Hepatocyte (in vitro differentiated cells): Measurements from ENCODE around the gene GNAL. TPM values are rescaled to one million over a fixed set of nuclear protein-coding genes. Genes with fewer than 3 reads are reported as not detected.
A peak's percentile ranks its signal among the peaks of the same experiment; 100 is the strongest.

ENCODE experiments used
- DNase-seq: peaks from one replicate; pipeline ENCODE4 v3.0.0-alpha.2; 2016; ENCODE audit warnings: low spot score
- H2AFZ ChIP-seq: fragments of 200-600 bp; sonication (generic); 2 replicates; pipeline ENCODE4 v1.6.0; 2016; ENCODE audit warnings: antibody characterized with exemption, mild to moderate bottlenecking
- H3K27ac ChIP-seq: fragments of 200-600 bp; sonication (generic); 2 replicates; pipeline ENCODE4 v1.5.1; 2016; ENCODE audit warnings: mild to moderate bottlenecking
- H3K27me3 ChIP-seq: fragments of 200-600 bp; sonication (generic); 2 replicates; pipeline ENCODE4 v1.6.1; 2016
- H3K36me3 ChIP-seq: fragments of 200-600 bp; sonication (generic); replicated peaks from 2 replicates; pipeline ENCODE4 v1.5.1; 2016; ENCODE audit warnings: low read depth; ENCODE audit not compliant: insufficient read depth
- H3K4me1 ChIP-seq: fragments of 200-600 bp; sonication (generic); 2 replicates; pipeline ENCODE4 v1.5.1; 2016; ENCODE audit warnings: mild to moderate bottlenecking, moderate library complexity; ENCODE audit not compliant: insufficient read depth
- H3K4me2 ChIP-seq: fragments of 200-600 bp; sonication (generic); 2 replicates; pipeline ENCODE4 v1.6.0; 2016
- H3K4me3 ChIP-seq: fragments of 200-600 bp; sonication (generic); 2 replicates; pipeline ENCODE4 v1.5.1; 2016; ENCODE audit warnings: mild to moderate bottlenecking
- H3K79me2 ChIP-seq: fragments of 200-600 bp; sonication (generic); 2 replicates; pipeline ENCODE4 v1.6.0; 2017; ENCODE audit warnings: mild to moderate bottlenecking
- H3K9me2 ChIP-seq: fragments of 200-600 bp; sonication (generic); replicated peaks from 2 replicates; pipeline ENCODE4 v1.6.0; 2017; ENCODE audit warnings: mild to moderate bottlenecking; ENCODE audit not compliant: insufficient read depth
- H3K9me3 ChIP-seq: fragments of 200-600 bp; sonication (generic); 2 replicates; pipeline ENCODE4 v1.5.1; 2016; ENCODE audit warnings: low read depth, mild to moderate bottlenecking
- H4K20me1 ChIP-seq: fragments of 200-600 bp; sonication (generic); 2 replicates; pipeline ENCODE4 v1.6.0; 2016; ENCODE audit warnings: mild to moderate bottlenecking; ENCODE audit not compliant: insufficient read depth, poor library complexity, severe bottlenecking
- CTCF ChIP-seq: fragments of 200-600 bp; sonication (generic); IDR thresholded peaks from 2 replicates; pipeline ENCODE4 v1.5.1; 2016; ENCODE audit warnings: antibody characterized with exemption, mild to moderate bottlenecking; ENCODE audit not compliant: poor library complexity
- EZH2 ChIP-seq: fragments of 200-600 bp; sonication (generic); IDR thresholded peaks from 2 replicates; pipeline ENCODE4 v1.6.1; 2016; ENCODE audit warnings: antibody characterized with exemption, mild to moderate bottlenecking, borderline replicate concordance
- EZH2phosphoT487 ChIP-seq: fragments of 200-600 bp; sonication (generic); IDR thresholded peaks from one replicate; pipeline ENCODE4 v1.6.1; 2018; ENCODE audit warnings: antibody characterized with exemption, mild to moderate bottlenecking, low read depth, moderate library complexity; ENCODE audit not compliant: unreplicated experiment, severe bottlenecking
- WGBS: methylation state at CpG from one replicate; pipeline ENCODE4 v1.1.6; 2016; ENCODE audit warnings: low lambda C conversion rate; ENCODE audit errors: missing lambda C conversion rate; 5-methylcytosine and 5-hydroxymethylcytosine counted together
- polyA plus RNA-seq: library from polyadenylated mRNA; unstranded; fragments of >200 nt; fragmentation: Nextera tagmentation; extraction: Ambion mirVana; gene quantifications from 2 replicates; pipeline ENCODE4 v1.2.1, GENCODE V29; 2016
- total RNA-seq: library from RNA; depleted of rRNA; stranded (reverse); fragments of >200 nt; gene quantifications from 2 replicates; pipeline ENCODE4 v1.2.3, GENCODE V29; 2014

Gene GNAL
- total and polyA plus RNA-seq, 2 experiments from 2014 or later = 4.4 to 5.2 TPM

- H3K27ac ChIP-seq = no peak overlapping the region
- H3K4me3 ChIP-seq = no peak overlapping the region
- H3K4me1 ChIP-seq = no peaks in the 10 kb centered on the region
- H3K4me2 ChIP-seq = no peak overlapping the region
- H4K20me1 ChIP-seq = no peaks in the 10 kb centered on the region
- H3K9me3 ChIP-seq = no peaks in the 10 kb centered on the region
- peak; percentile 35 for TF ChIP-seq CTCF
- TF ChIP-seq EZH2 = no peak
- H3K36me3 ChIP-seq = no peaks in the 10 kb centered on the region
- no peaks in the 10 kb centered on the region for H3K79me2 ChIP-seq
- no peak overlapping the region for H2AFZ ChIP-seq
- DNase-seq = peak; percentile 38
- H3K27me3 ChIP-seq = no peaks in the 10 kb centered on the region
- no peaks in the 10 kb centered on the region for H3K9me2 ChIP-seq
- WGBS = 39% methylated on average over 2 of the region's 2 CpGs
These were observed 72.5 kb downstream of the GNAL start for GRCh38 chr18:11761553-11761952.

- H3K9me2 ChIP-seq = no peaks in the 10 kb centered on the region
- H4K20me1 ChIP-seq = no peaks in the 10 kb centered on the region
- TF ChIP-seq EZH2phosphoT487 (no peak), EZH2 (no peak), CTCF (no peak)
- H3K27ac ChIP-seq = no peak overlapping the region
- H3K4me2 ChIP-seq = no peak overlapping the region
- no peak for DNase-seq
- WGBS = 91% methylated on average over 7 of the region's 7 CpGs
- H3K27me3 ChIP-seq = no peaks in the 10 kb centered on the region
- no peaks in the 10 kb centered on the region for H3K79me2 ChIP-seq
- H3K36me3 ChIP-seq = no peaks in the 10 kb centered on the region
- no peaks in the 10 kb centered on the region for H3K9me3 ChIP-seq
- no peak overlapping the region for H3K4me3 ChIP-seq
- H2AFZ ChIP-seq = no peak overlapping the region
- no peaks in the 10 kb centered on the region for H3K4me1 ChIP-seq
These were observed 73.4 kb downstream of the GNAL start for GRCh38 chr18:11762429-11762828.

GRCh38 chr18:11767329-11767728, 78.3 kb downstream of the GNAL start:
- Histone ChIP-seq H3K9me3 (no peaks in the 10 kb centered on the region), H4K20me1 (no peaks in the 10 kb centered on the region), H3K79me2 (no peaks in the 10 kb centered on the region), H3K4me2 (no peak overlapping the region), H3K9me2 (no peaks in the 10 kb centered on the region), H3K4me3 (no peak overlapping the region), H3K27ac (no peak overlapping the region), H3K27me3 (no peaks in the 10 kb centered on the region), H3K36me3 (no peaks in the 10 kb centered on the region), H3K4me1 (no peaks in the 10 kb centered on the region), H2AFZ (no peak overlapping the region)
- TF ChIP-seq EZH2 (no peak), EZH2phosphoT487 (no peak), CTCF (no peak)
- 94% methylated on average over 6 of the region's 6 CpGs for WGBS
- DNase-seq = no peak

- Histone ChIP-seq H2AFZ (no peak overlapping the region), H3K4me3 (no peak overlapping the region), H3K27me3 (no peaks in the 10 kb centered on the region), H3K36me3 (no peaks in the 10 kb centered on the region), H3K9me3 (no peaks in the 10 kb centered on the region), H3K9me2 (no peaks in the 10 kb centered on the region), H4K20me1 (no peaks in the 10 kb centered on the region), H3K4me2 (no peak overlapping the region), H3K27ac (no peak overlapping the region), H3K4me1 (no peaks in the 10 kb centered on the region), H3K79me2 (no peaks in the 10 kb centered on the region)
- TF ChIP-seq EZH2phosphoT487 = no peak
- no peak for TF ChIP-seq CTCF
- TF ChIP-seq EZH2 = no peak
- DNase-seq = no peak
- WGBS = 73% methylated on average over 4 of the region's 4 CpGs
These were observed 78.9 kb downstream of the GNAL start for GRCh38 chr18:11767935-11768334.
